K562 (cell line): ENCODE measurements around the gene SEC22C. TPM values are rescaled to one million over a fixed set of nuclear protein-coding genes. Genes with fewer than 3 reads are reported as not detected.

Experiments
- JUND ChIP-seq, 2 experiments: IDR thresholded peaks; 2 replicates in 1 of 2; 3 replicates in 1 of 2; pipeline ENCODE4 v1.6.1; 2011; ENCODE audit warnings: borderline replicate concordance in 2 of 2, low read depth in 2 of 2, low read length in 2 of 2, improper control_type of control experiment in 1 of 2, missing biosample characterization in 1 of 2, missing genetic modification characterization in 1 of 2, missing genetic modification reagents in 1 of 2
- KAT7 ChIP-seq: sonication (generic); formaldehyde crosslinking; IDR thresholded peaks from 2 replicates; pipeline ENCODE4 v1.8.0; 2022; ENCODE audit warnings: missing genetic modification reagents, mild to moderate bottlenecking, borderline replicate concordance
- KDM4B ChIP-seq, 2 experiments: fragments of 450-650 bp in 1 of 2; sonication (generic) in 1 of 2; IDR thresholded peaks; 2 replicates each; pipeline ENCODE4 v1.6.1; 2016 to 2017; ENCODE audit warnings: borderline replicate concordance in 2 of 2, antibody characterized with exemption in 1 of 2, low read depth in 1 of 2, mild to moderate bottlenecking in 1 of 2
- NR2C2 ChIP-seq, 2 experiments: fragments of 200-800 bp in 1 of 2; sonication (Bioruptor generic) in 1 of 2; sonication (generic) in 1 of 2; formaldehyde crosslinking in 1 of 2; IDR thresholded peaks; 2 replicates each; pipeline versions ENCODE4 v1.6.1 to v1.8.0; 2016 to 2022; ENCODE audit warnings: mild to moderate bottlenecking in 1 of 2, missing compliant biosample characterization in 1 of 2, missing genetic modification characterization in 1 of 2, missing genetic modification reagents in 1 of 2
- ZBTB7A ChIP-seq: IDR thresholded peaks from 2 replicates; pipeline ENCODE4 v1.6.1; 2011; ENCODE audit warnings: low read depth, mild to moderate bottlenecking, low read length, moderate library complexity, borderline replicate concordance; ENCODE audit not compliant: control insufficient read depth
- ZBTB8A ChIP-seq: fragments of 450-650 bp; IDR thresholded peaks from 2 replicates; pipeline ENCODE4 v1.6.1; 2018; ENCODE audit warnings: mild to moderate bottlenecking, moderate library complexity; ENCODE audit not compliant: partially characterized antibody
- ZNF140 ChIP-seq: fragments of 250-450 bp; sonication (Bioruptor Pico); IDR thresholded peaks from 2 replicates; pipeline ENCODE4 v1.8.0; 2021; ENCODE audit warnings: moderate library complexity, mild to moderate bottlenecking, inconsistent platforms
- ZNF431 ChIP-seq: sonication (generic); formaldehyde crosslinking; IDR thresholded peaks from 2 replicates; pipeline ENCODE4 v1.8.0; 2022; ENCODE audit warnings: mild to moderate bottlenecking, missing genetic modification reagents
- polyA plus RNA-seq, 8 experiments: library from polyadenylated mRNA; depleted of rRNA in 4 of 8; stranded (reverse) in 5 of 8; unstranded in 3 of 8; fragments of >200 nt; fragmentation: Nextera tagmentation in 2 of 8; fragmentation: Illumina TruSeq in 1 of 8; extraction: Ambion mirVana in 2 of 8; extraction: Trizol in 1 of 8; gene quantifications; 2 replicates each; pipeline versions ENCODE4 v1.2.1 to v1.2.3, GENCODE V29; 2011 to 2014; ENCODE audit warnings: inconsistent platforms in 1 of 8, missing spikeins in 1 of 8
- total RNA-seq, 7 experiments: library from RNA; depleted of rRNA in 6 of 7; stranded (reverse); fragments of >200 nt in 6 of 7; fragmentation: Illumina TruSeq in 2 of 7; extraction: Trizol in 2 of 7; gene quantifications; 2 replicates each; pipeline versions ENCODE4 v1.2.1 to v1.2.3, GENCODE V29; 2011 to 2021; ENCODE audit warnings: low replicate concordance in 1 of 7
- TF ChIP-seq, protein P1 (sequence below): sonication (generic); formaldehyde crosslinking; IDR thresholded peaks from 2 replicates; pipeline ENCODE4 v1.8.1; 2023; ENCODE audit warnings: mild to moderate bottlenecking, missing genetic modification reagents
- TF ChIP-seq, protein P2 (sequence below): fragments of 200-800 bp; sonication (Bioruptor generic); IDR thresholded peaks from 2 replicates; pipeline ENCODE4 v1.6.1; 2017; ENCODE audit warnings: missing genetic modification characterization, missing compliant biosample characterization
- TF ChIP-seq, protein P3 (sequence below): fragments of 450-650 bp; IDR thresholded peaks from 2 replicates; pipeline ENCODE4 v1.6.1; 2016; ENCODE audit warnings: borderline replicate concordance
- TF ChIP-seq, protein P4 (sequence below): fragments of 200-400 bp; formaldehyde crosslinking; IDR thresholded peaks from 2 replicates; pipeline ENCODE4 v1.6.1; 2017; ENCODE audit warnings: mild to moderate bottlenecking, low read depth, low read length, moderate library complexity

SEC22C gene
- total and polyA plus RNA-seq, 9 of the 15 experiments (the other 6 are each of a cell fraction or from before 2014, with no cell fraction given): 35.6 to 68.4 (median 50.7) TPM

- TF ChIP-seq, protein P1, sequence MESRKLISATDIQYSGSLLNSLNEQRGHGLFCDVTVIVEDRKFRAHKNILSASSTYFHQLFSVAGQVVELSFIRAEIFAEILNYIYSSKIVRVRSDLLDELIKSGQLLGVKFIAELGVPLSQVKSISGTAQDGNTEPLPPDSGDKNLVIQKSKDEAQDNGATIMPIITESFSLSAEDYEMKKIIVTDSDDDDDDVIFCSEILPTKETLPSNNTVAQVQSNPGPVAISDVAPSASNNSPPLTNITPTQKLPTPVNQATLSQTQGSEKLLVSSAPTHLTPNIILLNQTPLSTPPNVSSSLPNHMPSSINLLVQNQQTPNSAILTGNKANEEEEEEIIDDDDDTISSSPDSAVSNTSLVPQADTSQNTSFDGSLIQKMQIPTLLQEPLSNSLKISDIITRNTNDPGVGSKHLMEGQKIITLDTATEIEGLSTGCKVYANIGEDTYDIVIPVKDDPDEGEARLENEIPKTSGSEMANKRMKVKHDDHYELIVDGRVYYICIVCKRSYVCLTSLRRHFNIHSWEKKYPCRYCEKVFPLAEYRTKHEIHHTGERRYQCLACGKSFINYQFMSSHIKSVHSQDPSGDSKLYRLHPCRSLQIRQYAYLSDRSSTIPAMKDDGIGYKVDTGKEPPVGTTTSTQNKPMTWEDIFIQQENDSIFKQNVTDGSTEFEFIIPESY: no peak
- TF ChIP-seq, protein P2, sequence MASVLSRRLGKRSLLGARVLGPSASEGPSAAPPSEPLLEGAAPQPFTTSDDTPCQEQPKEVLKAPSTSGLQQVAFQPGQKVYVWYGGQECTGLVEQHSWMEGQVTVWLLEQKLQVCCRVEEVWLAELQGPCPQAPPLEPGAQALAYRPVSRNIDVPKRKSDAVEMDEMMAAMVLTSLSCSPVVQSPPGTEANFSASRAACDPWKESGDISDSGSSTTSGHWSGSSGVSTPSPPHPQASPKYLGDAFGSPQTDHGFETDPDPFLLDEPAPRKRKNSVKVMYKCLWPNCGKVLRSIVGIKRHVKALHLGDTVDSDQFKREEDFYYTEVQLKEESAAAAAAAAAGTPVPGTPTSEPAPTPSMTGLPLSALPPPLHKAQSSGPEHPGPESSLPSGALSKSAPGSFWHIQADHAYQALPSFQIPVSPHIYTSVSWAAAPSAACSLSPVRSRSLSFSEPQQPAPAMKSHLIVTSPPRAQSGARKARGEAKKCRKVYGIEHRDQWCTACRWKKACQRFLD (CRISPR knock-in tag): peak; percentile 77; the same call in 1 of the 2 replicates
- TF ChIP-seq KAT7 (CRISPR knock-in tag) (peak; percentile 97; the same call in 1 of the 2 replicates), NR2C2 (CRISPR knock-in tag; IDR thresholded peaks at IDR 0.05) (no peak), NR2C2 (tag; IDR thresholded peaks at IDR 0.05) (0 out of 2 replicates have a peak, but pooled peaks have one; percentile 15), ZBTB7A (peak; percentile 81), ZNF140 (CRISPR knock-in tag) (no peak), JUND (IDR thresholded peaks at IDR 0.05; ENCODE audit: borderline replicate concordance, low read depth, low read length) (no peak), JUND (tag; IDR thresholded peaks at IDR 0.05; ENCODE audit: borderline replicate concordance, low read depth, low read length) (no peak), ZBTB8A (no peak), KDM4B (IDR thresholded peaks at IDR 0.05; ENCODE audit: borderline replicate concordance in 2 of 2, low read depth in 1 of 2) (peak in 1 of 2 experiments; percentile 61; a peak in 1 of 4 replicates), ZNF431 (CRISPR knock-in tag) (no peak)
- TF ChIP-seq, protein P3, sequence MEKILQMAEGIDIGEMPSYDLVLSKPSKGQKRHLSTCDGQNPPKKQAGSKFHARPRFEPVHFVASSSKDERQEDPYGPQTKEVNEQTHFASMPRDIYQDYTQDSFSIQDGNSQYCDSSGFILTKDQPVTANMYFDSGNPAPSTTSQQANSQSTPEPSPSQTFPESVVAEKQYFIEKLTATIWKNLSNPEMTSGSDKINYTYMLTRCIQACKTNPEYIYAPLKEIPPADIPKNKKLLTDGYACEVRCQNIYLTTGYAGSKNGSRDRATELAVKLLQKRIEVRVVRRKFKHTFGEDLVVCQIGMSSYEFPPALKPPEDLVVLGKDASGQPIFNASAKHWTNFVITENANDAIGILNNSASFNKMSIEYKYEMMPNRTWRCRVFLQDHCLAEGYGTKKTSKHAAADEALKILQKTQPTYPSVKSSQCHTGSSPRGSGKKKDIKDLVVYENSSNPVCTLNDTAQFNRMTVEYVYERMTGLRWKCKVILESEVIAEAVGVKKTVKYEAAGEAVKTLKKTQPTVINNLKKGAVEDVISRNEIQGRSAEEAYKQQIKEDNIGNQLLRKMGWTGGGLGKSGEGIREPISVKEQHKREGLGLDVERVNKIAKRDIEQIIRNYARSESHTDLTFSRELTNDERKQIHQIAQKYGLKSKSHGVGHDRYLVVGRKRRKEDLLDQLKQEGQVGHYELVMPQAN: peak; percentile 60; the same call in 1 of the 2 replicates
- TF ChIP-seq, protein P4, sequence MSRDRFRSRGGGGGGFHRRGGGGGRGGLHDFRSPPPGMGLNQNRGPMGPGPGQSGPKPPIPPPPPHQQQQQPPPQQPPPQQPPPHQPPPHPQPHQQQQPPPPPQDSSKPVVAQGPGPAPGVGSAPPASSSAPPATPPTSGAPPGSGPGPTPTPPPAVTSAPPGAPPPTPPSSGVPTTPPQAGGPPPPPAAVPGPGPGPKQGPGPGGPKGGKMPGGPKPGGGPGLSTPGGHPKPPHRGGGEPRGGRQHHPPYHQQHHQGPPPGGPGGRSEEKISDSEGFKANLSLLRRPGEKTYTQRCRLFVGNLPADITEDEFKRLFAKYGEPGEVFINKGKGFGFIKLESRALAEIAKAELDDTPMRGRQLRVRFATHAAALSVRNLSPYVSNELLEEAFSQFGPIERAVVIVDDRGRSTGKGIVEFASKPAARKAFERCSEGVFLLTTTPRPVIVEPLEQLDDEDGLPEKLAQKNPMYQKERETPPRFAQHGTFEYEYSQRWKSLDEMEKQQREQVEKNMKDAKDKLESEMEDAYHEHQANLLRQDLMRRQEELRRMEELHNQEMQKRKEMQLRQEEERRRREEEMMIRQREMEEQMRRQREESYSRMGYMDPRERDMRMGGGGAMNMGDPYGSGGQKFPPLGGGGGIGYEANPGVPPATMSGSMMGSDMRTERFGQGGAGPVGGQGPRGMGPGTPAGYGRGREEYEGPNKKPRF: no peak
Observed at GRCh38 chr3:42600958-42601675, 19.4 kb upstream of the SEC22C start (continued).
